GM13977 (cell line): ENCODE results near the gene PRDM7.

Experiments
- DNase-seq: peaks from one replicate; pipeline ENCODE4 v3.0.0; 2012; ENCODE audit warnings: low spot score
- in situ Hi-C: fragments of 300-500 bp; cut with MboI; formaldehyde crosslinking; loops from one replicate; pipeline ENCODE4 v1.12.0; 2022; ENCODE audit warnings: low sequenced_read_pairs, low pct_unique_long_range_greater_than_20kb, mixed read lengths, inconsistent platforms; ENCODE audit not compliant: unreplicated experiment
- TF ChIP-seq, protein P1 (sequence below): IDR thresholded peaks from 2 replicates; pipeline ENCODE4 v1.5.1; 2012; ENCODE audit warnings: mild to moderate bottlenecking, control low read depth; ENCODE audit not compliant: insufficient read depth; ENCODE audit errors: extremely low read depth, missing control alignments

Gene PRDM7

DNA sequence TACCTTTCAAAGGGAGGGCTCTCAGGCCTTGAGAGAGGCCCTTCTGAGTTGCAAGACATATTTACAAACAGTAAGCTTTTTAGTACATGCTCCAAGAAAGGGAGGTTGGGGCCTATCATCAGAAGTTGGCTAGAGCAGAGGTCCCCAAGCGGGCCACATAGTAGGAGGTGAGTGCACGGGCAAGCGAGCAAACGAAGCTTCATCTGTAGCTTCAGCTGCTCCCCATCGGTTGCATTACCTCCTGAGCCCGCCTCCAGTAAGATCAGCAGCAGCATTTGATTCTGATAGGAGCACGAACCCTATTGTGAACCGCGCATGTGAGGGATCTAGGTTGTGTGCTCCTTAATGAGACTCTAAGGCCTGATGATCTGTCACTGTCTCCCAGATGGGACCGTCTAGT lies 26.2 kb downstream of the PRDM7 start:
- in situ Hi-C loops = no loop called here
- TF ChIP-seq, protein P1, sequence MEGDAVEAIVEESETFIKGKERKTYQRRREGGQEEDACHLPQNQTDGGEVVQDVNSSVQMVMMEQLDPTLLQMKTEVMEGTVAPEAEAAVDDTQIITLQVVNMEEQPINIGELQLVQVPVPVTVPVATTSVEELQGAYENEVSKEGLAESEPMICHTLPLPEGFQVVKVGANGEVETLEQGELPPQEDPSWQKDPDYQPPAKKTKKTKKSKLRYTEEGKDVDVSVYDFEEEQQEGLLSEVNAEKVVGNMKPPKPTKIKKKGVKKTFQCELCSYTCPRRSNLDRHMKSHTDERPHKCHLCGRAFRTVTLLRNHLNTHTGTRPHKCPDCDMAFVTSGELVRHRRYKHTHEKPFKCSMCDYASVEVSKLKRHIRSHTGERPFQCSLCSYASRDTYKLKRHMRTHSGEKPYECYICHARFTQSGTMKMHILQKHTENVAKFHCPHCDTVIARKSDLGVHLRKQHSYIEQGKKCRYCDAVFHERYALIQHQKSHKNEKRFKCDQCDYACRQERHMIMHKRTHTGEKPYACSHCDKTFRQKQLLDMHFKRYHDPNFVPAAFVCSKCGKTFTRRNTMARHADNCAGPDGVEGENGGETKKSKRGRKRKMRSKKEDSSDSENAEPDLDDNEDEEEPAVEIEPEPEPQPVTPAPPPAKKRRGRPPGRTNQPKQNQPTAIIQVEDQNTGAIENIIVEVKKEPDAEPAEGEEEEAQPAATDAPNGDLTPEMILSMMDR = no peak
- DNase-seq = no peak

DNA sequence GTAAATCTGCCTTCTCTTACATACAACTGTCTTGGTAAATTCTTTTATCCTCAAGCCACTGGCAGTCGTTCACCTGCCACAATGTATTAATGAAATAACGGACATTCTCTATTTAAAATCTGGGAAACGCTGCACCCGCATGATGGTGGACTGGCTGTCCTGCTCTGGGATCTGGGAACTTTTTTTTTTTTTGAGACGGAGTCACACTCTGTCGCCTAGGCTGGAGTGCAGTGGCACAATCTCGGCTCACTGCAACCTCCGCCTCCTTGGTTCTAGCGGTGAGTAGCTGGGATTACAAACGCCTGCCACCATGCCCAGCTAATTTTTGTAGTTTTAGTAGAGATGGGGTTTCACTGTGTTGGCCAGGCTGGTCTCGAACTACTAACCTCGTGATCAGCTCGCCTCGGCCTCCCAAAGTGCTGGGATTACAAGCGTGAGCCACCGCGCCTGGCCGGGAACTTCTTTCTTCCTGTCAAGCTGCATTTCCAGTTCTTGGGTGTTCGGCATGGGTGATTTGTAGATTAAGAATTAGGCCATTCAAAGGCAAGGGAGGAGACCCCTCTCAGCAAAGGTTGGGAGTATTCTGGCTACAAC lies 28.3 kb downstream of the PRDM7 start:
- TF ChIP-seq, protein P1 = no peak
- in situ Hi-C loops = no loop called here
- no peak for DNase-seq

DNA sequence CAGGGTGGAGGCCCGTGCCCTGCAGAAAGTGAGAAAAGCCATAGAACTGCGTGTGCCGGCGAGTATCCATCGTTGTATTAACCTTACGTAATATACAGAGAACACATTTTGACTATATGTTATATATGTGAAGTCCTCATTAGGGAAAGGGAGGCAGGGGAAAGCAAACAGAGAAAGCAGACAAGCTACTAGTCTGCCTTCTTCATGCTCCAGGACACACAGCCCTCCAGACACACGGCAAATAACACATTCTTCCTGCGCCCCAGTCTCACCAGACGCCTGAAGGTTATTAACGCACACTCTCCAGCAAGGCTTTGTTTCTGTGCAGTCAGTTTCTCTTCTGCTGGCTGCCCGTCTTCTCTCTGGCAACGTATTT lies 28.8 kb downstream of the PRDM7 start:
- in situ Hi-C loops = no loop called here
- TF ChIP-seq, protein P1 = no peak
- DNase-seq = no peak

DNA sequence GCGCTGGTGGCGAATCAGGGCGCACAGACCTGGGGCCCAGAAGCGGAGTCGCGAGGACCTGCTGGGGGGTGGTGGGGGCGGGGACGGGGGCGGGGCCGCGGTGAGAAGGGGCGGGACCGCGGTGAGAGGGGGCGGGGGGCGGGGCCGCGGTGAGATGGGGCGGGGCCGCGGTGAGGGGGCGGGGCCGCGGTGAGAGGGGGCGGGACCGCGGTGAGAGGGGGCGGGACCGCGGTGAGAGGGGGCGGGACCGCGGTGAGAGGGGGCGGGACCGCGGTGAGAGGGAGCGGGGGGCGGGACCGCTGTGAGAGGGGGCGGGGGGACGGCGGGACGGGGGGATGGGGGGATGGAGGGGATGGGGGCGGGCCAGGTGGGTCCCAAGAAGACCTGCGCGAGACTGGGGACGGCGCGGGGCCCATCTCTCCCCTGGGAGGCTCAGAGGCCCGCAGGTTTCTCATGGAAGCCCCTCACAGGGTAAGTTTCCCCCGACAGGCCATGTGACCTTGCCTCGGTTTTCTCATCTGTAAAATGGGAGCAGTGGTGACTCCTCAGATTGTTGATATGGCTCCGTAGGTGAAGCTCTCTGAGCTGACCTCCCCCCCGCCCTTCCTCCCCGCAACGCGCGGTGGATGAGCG lies 29.3 kb downstream of the PRDM7 start:
- in situ Hi-C loops = no loop called here
- DNase-seq = peak; percentile 48
- TF ChIP-seq, protein P1 = no peak

DNA sequence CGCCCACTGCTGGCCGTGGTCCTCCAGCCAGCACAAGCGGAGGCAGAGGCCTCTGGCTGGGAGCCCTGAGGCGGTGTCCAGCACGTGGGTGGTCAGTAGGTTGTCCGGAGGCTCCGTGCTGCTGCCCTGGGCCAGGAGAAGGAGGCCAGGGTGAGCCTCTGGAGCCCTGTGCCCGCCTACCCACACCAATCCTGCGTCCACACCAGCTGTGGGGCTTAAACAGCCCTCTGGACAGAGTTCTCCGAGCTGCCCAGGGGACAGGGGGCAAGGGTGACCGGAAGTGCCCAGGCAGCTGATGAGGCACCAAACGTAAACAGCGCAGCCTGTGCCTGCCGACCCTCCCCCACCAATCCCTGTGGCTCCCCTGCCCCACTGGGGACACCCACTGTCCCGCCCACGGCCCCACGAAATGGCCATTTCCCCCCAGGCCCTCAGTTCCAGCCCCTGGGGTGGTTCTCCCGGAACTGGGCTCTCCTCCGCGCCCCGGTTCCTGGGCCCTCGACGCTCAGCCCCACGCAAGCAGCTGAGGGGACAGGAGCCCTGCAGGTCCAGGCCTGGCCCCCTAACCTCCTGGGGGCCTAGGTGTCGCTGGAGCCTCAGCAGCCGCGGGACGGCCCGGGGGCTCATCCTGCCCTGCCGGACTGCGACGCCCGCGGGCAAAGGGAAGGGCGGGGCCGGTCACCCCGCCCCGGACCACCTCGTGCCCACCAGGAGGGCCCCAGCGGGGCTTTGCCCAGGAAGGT lies 30.0 kb downstream of the PRDM7 start:
- TF ChIP-seq, protein P1 = no peak

DNA sequence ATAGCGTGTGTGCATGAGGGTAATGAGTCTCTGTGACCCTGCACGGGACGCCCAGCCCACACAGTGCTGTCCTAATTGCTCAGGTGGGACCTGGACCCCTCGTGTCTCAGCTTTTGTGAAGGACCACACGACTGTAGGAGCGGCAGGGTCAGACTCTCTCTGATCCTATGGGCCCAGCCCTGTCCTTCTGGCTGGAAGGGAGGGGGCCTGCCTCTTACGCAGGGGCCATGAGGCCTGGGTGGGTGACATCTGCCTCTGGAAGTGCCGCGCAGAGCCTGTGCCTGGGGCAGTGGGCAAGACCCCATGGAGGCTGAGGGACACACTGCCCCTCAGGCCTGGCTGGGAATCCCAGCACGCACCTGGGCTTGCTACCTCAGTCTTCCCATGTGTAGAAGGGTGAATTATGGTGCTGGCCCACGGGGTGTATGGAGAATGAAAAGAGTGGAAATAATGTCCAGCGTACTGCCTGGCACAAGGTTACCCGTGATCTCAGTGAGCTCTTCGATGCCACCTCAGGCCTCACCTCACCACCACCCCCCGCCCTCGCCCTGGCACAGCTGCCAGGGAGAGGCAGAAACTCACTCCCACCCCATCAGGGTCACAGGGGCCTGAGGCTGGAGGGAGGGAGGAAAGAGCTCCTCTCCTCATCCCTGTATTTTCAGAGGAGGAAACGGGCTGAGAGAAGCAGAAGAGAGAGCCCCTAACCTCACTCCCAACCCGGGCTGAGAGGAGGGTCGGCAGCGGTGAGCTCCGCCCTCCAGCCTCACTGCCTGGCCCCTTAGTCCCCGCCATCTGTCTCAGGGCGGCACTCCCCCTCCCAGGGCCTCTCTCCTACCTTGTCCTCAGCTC lies 30.8 kb downstream of the PRDM7 start:
- TF ChIP-seq, protein P1 = no peak
- peak; percentile 11 for DNase-seq
- in situ Hi-C loops = no loop called here

More for the DNA sequence above, 30.0 kb downstream of the PRDM7 start:
- peak; percentile 45 for DNase-seq
- in situ Hi-C loops = no loop called here
